ENCODE results near the gene OTULINL.

The OTULINL gene

GRCh38 chr5:14545862-14546261 lies 35.7 kb upstream of the OTULINL start:
- no peak overlapping the region for H4K12ac ChIP-seq (ENCODE audit: low read depth, low read length)
- no peak overlapping the region for H3K27ac ChIP-seq (ENCODE audit: low read depth, low read length)
- no peak overlapping the region for H3K4me3 ChIP-seq (ENCODE audit: low read depth, low read length)
- H4K8ac ChIP-seq (ENCODE audit: low read depth, low read length) = no peak overlapping the region
- H3K18ac ChIP-seq (ENCODE audit: low read length) = no peak overlapping the region
- H2BK5ac ChIP-seq (ENCODE audit: low read depth, low read length, poor library complexity) = no peak overlapping the region
- H3K79me2 ChIP-seq (ENCODE audit: control insufficient read depth, insufficient read depth, low read length, poor library complexity) = no peaks in the 10 kb centered on the region
- no peaks in the 10 kb centered on the region for H3K79me1 ChIP-seq (ENCODE audit: low read length)
- H3K4me2 ChIP-seq (ENCODE audit: low read length) = no peak overlapping the region
- DNase-seq = no peak
- peaks cover 2% of the 10 kb centered on the region for H3K9me3 ChIP-seq (ENCODE audit: insufficient read depth, low read depth, low read length)
- no peaks in the 10 kb centered on the region for H3K4me1 ChIP-seq (ENCODE audit: control insufficient read depth in 1 of 2, insufficient read depth in 2 of 2, low read length in 2 of 2)
- H3K36me3 ChIP-seq (ENCODE audit: control insufficient read depth in 1 of 2, insufficient read depth in 2 of 2, low read length in 2 of 2) = no peaks in the 10 kb centered on the region
- WGBS (ENCODE audit: extremely low coverage, insufficient coverage, insufficient read length) = no CpG with 5 or more reads among the region's 1 CpG
- no peak overlapping the region for H3K4ac ChIP-seq (ENCODE audit: low read depth, low read length)
- no peak overlapping the region for H4K91ac ChIP-seq (ENCODE audit: low read depth, low read length)
- no peak overlapping the region for H2BK12ac ChIP-seq (ENCODE audit: low read length)
- H3K14ac ChIP-seq (ENCODE audit: low read length) = no peak overlapping the region
- no peak overlapping the region for H2AK5ac ChIP-seq (ENCODE audit: low read length)
- H2AFZ ChIP-seq (ENCODE audit: insufficient read depth, low read length, poor library complexity) = no peak overlapping the region
- H3K23ac ChIP-seq (ENCODE audit: low read length) = no peak overlapping the region
- no peak overlapping the region for H2BK120ac ChIP-seq (ENCODE audit: insufficient read depth, low read length, poor library complexity)
- no peak overlapping the region for H3K9ac ChIP-seq (ENCODE audit: low read length)
- H3K27me3 ChIP-seq (ENCODE audit: insufficient read depth, low read length) = no peaks in the 10 kb centered on the region

GRCh38 chr5:14547666-14548065 lies 33.9 kb upstream of the OTULINL start:
- Histone ChIP-seq H3K4me3 (ENCODE audit: low read depth, low read length) (no peak overlapping the region), H3K4me1 (ENCODE audit: control insufficient read depth in 1 of 2, insufficient read depth in 2 of 2, low read length in 2 of 2) (no peaks in the 10 kb centered on the region), H3K18ac (ENCODE audit: low read length) (no peak overlapping the region), H3K23ac (ENCODE audit: low read length) (no peak overlapping the region), H3K79me1 (ENCODE audit: low read length) (no peaks in the 10 kb centered on the region), H3K9me3 (ENCODE audit: insufficient read depth, low read depth, low read length) (peaks cover 2% of the 10 kb centered on the region), H3K27me3 (ENCODE audit: insufficient read depth, low read length) (no peaks in the 10 kb centered on the region), H4K91ac (ENCODE audit: low read depth, low read length) (no peak overlapping the region), H3K4me2 (ENCODE audit: low read length) (no peak overlapping the region), H3K79me2 (ENCODE audit: control insufficient read depth, insufficient read depth, low read length, poor library complexity) (no peaks in the 10 kb centered on the region), H4K8ac (ENCODE audit: low read depth, low read length) (no peak overlapping the region), H3K36me3 (ENCODE audit: control insufficient read depth in 1 of 2, insufficient read depth in 2 of 2, low read length in 2 of 2) (no peaks in the 10 kb centered on the region), H3K14ac (ENCODE audit: low read length) (no peak overlapping the region), H3K27ac (ENCODE audit: low read depth, low read length) (no peak overlapping the region), H2BK120ac (ENCODE audit: insufficient read depth, low read length, poor library complexity) (no peak overlapping the region), H2AFZ (ENCODE audit: insufficient read depth, low read length, poor library complexity) (no peak overlapping the region), H2BK5ac (ENCODE audit: low read depth, low read length, poor library complexity) (no peak overlapping the region), H2BK12ac (ENCODE audit: low read length) (no peak overlapping the region), H3K4ac (ENCODE audit: low read depth, low read length) (no peak overlapping the region), H3K9ac (ENCODE audit: low read length) (no peak overlapping the region), H4K12ac (ENCODE audit: low read depth, low read length) (no peak overlapping the region), H2AK5ac (ENCODE audit: low read length) (no peak overlapping the region)
- no CpG with 5 or more reads among the region's 1 CpG for WGBS (ENCODE audit: extremely low coverage, insufficient coverage, insufficient read length)
- DNase-seq = no peak

- no peak overlapping the region for H3K23ac ChIP-seq (ENCODE audit: low read length)
- no peak overlapping the region for H3K4ac ChIP-seq (ENCODE audit: low read depth, low read length)
- no CpG with 5 or more reads among the region's 3 CpGs for WGBS (ENCODE audit: extremely low coverage, insufficient coverage, insufficient read length)
- DNase-seq = no peak
- no peak overlapping the region for H3K27ac ChIP-seq (ENCODE audit: low read depth, low read length)
- peaks cover 3% of the 10 kb centered on the region for H3K27me3 ChIP-seq (ENCODE audit: insufficient read depth, low read length)
- no peak overlapping the region for H3K4me3 ChIP-seq (ENCODE audit: low read depth, low read length)
- H3K79me1 ChIP-seq (ENCODE audit: low read length) = no peaks in the 10 kb centered on the region
- H3K4me1 ChIP-seq (ENCODE audit: control insufficient read depth in 1 of 2, insufficient read depth in 2 of 2, low read length in 2 of 2) = no peaks in the 10 kb centered on the region
- H3K79me2 ChIP-seq (ENCODE audit: control insufficient read depth, insufficient read depth, low read length, poor library complexity) = no peaks in the 10 kb centered on the region
- no peak overlapping the region for H4K8ac ChIP-seq (ENCODE audit: low read depth, low read length)
- H2BK120ac ChIP-seq (ENCODE audit: insufficient read depth, low read length, poor library complexity) = no peak overlapping the region
- no peaks in the 10 kb centered on the region for H3K9me3 ChIP-seq (ENCODE audit: insufficient read depth, low read depth, low read length)
- no peak overlapping the region for H4K91ac ChIP-seq (ENCODE audit: low read depth, low read length)
- H3K9ac ChIP-seq (ENCODE audit: low read length) = no peak overlapping the region
- H3K4me2 ChIP-seq (ENCODE audit: low read length) = no peak overlapping the region
- H3K36me3 ChIP-seq (ENCODE audit: control insufficient read depth in 1 of 2, insufficient read depth in 2 of 2, low read length in 2 of 2) = no peaks in the 10 kb centered on the region
- H4K12ac ChIP-seq (ENCODE audit: low read depth, low read length) = no peak overlapping the region
- no peak overlapping the region for H2AK5ac ChIP-seq (ENCODE audit: low read length)
- H3K14ac ChIP-seq (ENCODE audit: low read length) = no peak overlapping the region
- H3K18ac ChIP-seq (ENCODE audit: low read length) = no peak overlapping the region
- H2BK12ac ChIP-seq (ENCODE audit: low read length) = no peak overlapping the region
- no peak overlapping the region for H2BK5ac ChIP-seq (ENCODE audit: low read depth, low read length, poor library complexity)
- H2AFZ ChIP-seq (ENCODE audit: insufficient read depth, low read length, poor library complexity) = no peak overlapping the region
These were observed 30.4 kb upstream of the OTULINL start for GRCh38 chr5:14551211-14551610.

GRCh38 chr5:14552017-14552416 lies 29.6 kb upstream of the OTULINL start:
- Histone ChIP-seq H3K36me3 (ENCODE audit: control insufficient read depth in 1 of 2, insufficient read depth in 2 of 2, low read length in 2 of 2) (no peaks in the 10 kb centered on the region), H4K8ac (ENCODE audit: low read depth, low read length) (no peak overlapping the region), H2BK120ac (ENCODE audit: insufficient read depth, low read length, poor library complexity) (no peak overlapping the region), H3K23ac (ENCODE audit: low read length) (no peak overlapping the region), H2BK12ac (ENCODE audit: low read length) (no peak overlapping the region), H3K79me1 (ENCODE audit: low read length) (no peaks in the 10 kb centered on the region), H3K9me3 (ENCODE audit: insufficient read depth, low read depth, low read length) (no peaks in the 10 kb centered on the region), H2AK5ac (ENCODE audit: low read length) (no peak overlapping the region), H3K27ac (ENCODE audit: low read depth, low read length) (no peak overlapping the region), H2AFZ (ENCODE audit: insufficient read depth, low read length, poor library complexity) (no peak overlapping the region), H3K4me1 (ENCODE audit: control insufficient read depth in 1 of 2, insufficient read depth in 2 of 2, low read length in 2 of 2) (no peaks in the 10 kb centered on the region), H3K14ac (ENCODE audit: low read length) (no peak overlapping the region), H3K4me2 (ENCODE audit: low read length) (no peak overlapping the region), H3K18ac (ENCODE audit: low read length) (no peak overlapping the region), H4K12ac (ENCODE audit: low read depth, low read length) (no peak overlapping the region), H2BK5ac (ENCODE audit: low read depth, low read length, poor library complexity) (no peak overlapping the region), H3K9ac (ENCODE audit: low read length) (no peak overlapping the region), H4K91ac (ENCODE audit: low read depth, low read length) (no peak overlapping the region), H3K4ac (ENCODE audit: low read depth, low read length) (no peak overlapping the region), H3K27me3 (ENCODE audit: insufficient read depth, low read length) (peaks cover 3% of the 10 kb centered on the region), H3K4me3 (ENCODE audit: low read depth, low read length) (no peak overlapping the region), H3K79me2 (ENCODE audit: control insufficient read depth, insufficient read depth, low read length, poor library complexity) (no peaks in the 10 kb centered on the region)
- no CpG with 5 or more reads among the region's 1 CpG for WGBS (ENCODE audit: extremely low coverage, insufficient coverage, insufficient read length)
- no peak for DNase-seq

Data from trophoblast cell (in vitro differentiated cells and primary cell).